Measurements from ENCODE around the gene PRM1. TPM values are rescaled to one million over a fixed set of nuclear protein-coding genes. Genes with fewer than 3 reads are reported as not detected.

PRM1 gene
- total and polyA plus RNA-seq, 2 of the 13 experiments (the other 11 are each of a cell fraction or from before 2014, with no cell fraction given): not detected

GRCh38 chr16:11258553-11259492, 22.3 kb downstream of the PRM1 start (continued):
- peak; percentile 61; the same call in 1 of the 2 replicates for TF ChIP-seq IKZF5 (CRISPR knock-in tag; IDR thresholded peaks at IDR 0.05)
- 0 out of 2 replicates have a peak, but pooled peaks have one; percentile 72 for TF ChIP-seq ZMAT3 (CRISPR knock-in tag; conservative IDR thresholded peaks at IDR 0.05)
- peak; percentile 24; the same call in 1 of the 2 replicates for TF ChIP-seq NR2F2 (IDR thresholded peaks at IDR 0.05; ENCODE audit: borderline replicate concordance, low read depth)
- no peak for TF ChIP-seq TAF15 (IDR thresholded peaks at IDR 0.05; ENCODE audit: low read depth, low read length, poor library complexity, severe bottlenecking)
- peak; percentile 36; the same call in 1 of the 2 replicates for TF ChIP-seq ZNF616 (CRISPR knock-in tag; IDR thresholded peaks at IDR 0.05; ENCODE audit: low read depth)
- 0 out of 2 replicates have a peak, but pooled peaks have one; percentile 21 for TF ChIP-seq ZNF451 (CRISPR knock-in tag; IDR thresholded peaks at IDR 0.05)
- 0 out of 2 replicates have a peak, but pooled peaks have one; percentile 56 for TF ChIP-seq SP4 (CRISPR knock-in tag; IDR thresholded peaks at IDR 0.05)
- peak; percentile 75 for TF ChIP-seq IRF1 (CRISPR knock-in tag; IDR thresholded peaks at IDR 0.05; ENCODE audit: low read depth)
- TF ChIP-seq XRCC5 (optimal IDR thresholded peaks at IDR 0.05; ENCODE audit: low read length): peak; percentile 69
- TF ChIP-seq ZNF207 (IDR thresholded peaks at IDR 0.05; ENCODE audit: borderline replicate concordance): no peak
- peak; percentile 100 for TF ChIP-seq ESRRA (CRISPR knock-in tag; IDR thresholded peaks at IDR 0.05; ENCODE audit: low read depth)
- TF ChIP-seq ZNF75D (CRISPR knock-in tag; IDR thresholded peaks at IDR 0.05; ENCODE audit: borderline replicate concordance): no peak
- peak; percentile 61 for TF ChIP-seq ZNF768 (CRISPR knock-in tag; IDR thresholded peaks at IDR 0.05)
- TF ChIP-seq ARID4A (CRISPR knock-in tag; IDR thresholded peaks at IDR 0.05; ENCODE audit: borderline replicate concordance): peak; percentile 80
- 0 out of 2 replicates have a peak, but pooled peaks have one; percentile 28 for TF ChIP-seq FOXK1 (CRISPR knock-in tag; IDR thresholded peaks at IDR 0.05; ENCODE audit: borderline replicate concordance, low read depth)
- peak; percentile 38; the same call in 1 of the 2 replicates for TF ChIP-seq ZNF510 (CRISPR knock-in tag; IDR thresholded peaks at IDR 0.05; ENCODE audit: low read depth)
- peak; percentile 71 for TF ChIP-seq DPF2 (CRISPR knock-in tag; IDR thresholded peaks at IDR 0.05; ENCODE audit: borderline replicate concordance, low read depth)
- TF ChIP-seq HNF4A (CRISPR knock-in tag; IDR thresholded peaks at IDR 0.05): peak; percentile 90
- TF ChIP-seq YEATS2 (CRISPR knock-in tag; IDR thresholded peaks at IDR 0.05; ENCODE audit: borderline replicate concordance): peak; percentile 15; the same call in 1 of the 2 replicates
- TF ChIP-seq MXD4 (CRISPR knock-in tag; IDR thresholded peaks at IDR 0.05): 0 out of 2 replicates have a peak, but pooled peaks have one; percentile 28
- TF ChIP-seq ZBTB38 (CRISPR knock-in tag; IDR thresholded peaks at IDR 0.05): peak; percentile 89; the same call in 1 of the 2 replicates
- peak; percentile 84 for TF ChIP-seq ZBTB7A (CRISPR knock-in tag; IDR thresholded peaks at IDR 0.05)
- peak; percentile 53; the same call in 1 of the 2 replicates for TF ChIP-seq AKAP8 (CRISPR knock-in tag; IDR thresholded peaks at IDR 0.05)
